Measurements from ENCODE around the gene RIC8A. TPM values are rescaled to one million over a fixed set of nuclear protein-coding genes. Genes with fewer than 3 reads are reported as not detected.

The RIC8A gene
- total RNA-seq, 1 donor from 2014 or later: 128 TPM

DNA sequence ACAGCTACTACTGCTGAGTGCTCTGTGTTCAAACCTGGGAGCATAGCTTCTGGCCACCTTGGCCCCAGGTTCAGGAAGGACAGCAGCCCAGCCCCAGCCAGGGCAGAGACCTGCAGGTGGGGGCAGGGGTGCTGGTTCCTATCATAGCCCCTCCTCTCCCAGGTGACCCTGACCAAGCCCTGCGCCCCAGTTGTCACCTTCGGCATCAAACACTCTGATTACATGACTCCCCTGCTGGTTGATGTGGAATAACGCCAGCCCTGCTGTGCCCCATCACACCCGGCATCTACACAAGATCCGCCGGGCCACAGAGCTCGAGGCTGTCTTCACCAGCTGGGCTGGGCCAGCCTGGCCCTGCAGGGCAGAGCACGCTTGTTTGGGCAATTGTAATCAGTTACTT lies 7.7 kb upstream of the RIC8A start:
- Mint-ChIP-seq H3K36me3 (ENCODE audit: low read depth) (peaks cover 25% of the 10 kb centered on the region), H3K9me3 (no peaks in the 10 kb centered on the region), H3K4me1 (peaks cover 29% of the 10 kb centered on the region), H3K27ac (no peak overlapping the region), H3K27me3 (no peaks in the 10 kb centered on the region), H3K4me3 (no peak overlapping the region)
- DNase-seq: peak; percentile 55
- intact Hi-C loops (cut with micrococcal nuclease): no loop called here

DNA sequence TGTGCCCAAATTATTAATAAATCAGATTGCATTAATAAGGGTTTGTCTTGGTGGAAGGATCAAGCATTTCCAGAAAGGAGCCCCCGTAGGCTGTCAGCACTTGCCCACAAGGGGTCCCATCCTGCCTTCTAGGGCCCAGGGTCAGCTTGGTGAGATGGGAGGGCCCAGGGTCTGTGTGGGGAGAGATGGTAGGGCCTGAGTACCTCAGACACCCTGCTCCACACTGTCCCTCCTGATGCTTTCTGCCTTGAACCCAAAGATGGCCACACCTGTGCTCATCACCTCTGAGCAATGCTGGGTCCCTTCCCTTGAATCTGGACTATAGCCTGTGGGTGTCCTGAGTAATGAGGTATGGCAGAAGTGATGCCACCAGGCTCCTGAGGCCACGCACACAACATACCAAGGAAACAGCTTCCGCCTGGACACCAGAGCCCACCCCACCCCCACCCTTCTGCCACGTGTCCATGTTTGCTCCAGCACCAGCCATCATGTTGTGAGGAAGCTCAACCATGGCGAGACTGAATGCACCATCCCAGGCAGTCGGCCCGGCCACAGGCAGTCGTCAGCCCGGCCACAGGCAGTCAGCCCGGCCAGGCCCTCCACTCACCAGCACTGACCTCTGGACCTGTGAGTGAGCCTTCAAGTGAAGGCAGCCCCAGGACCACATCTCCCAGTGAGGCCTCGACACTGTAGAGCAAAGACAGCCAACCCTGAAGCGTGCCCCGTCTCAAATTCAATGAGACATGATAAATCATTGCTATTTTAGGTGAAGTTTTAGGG lies 7.1 kb upstream of the RIC8A start:
- H3K36me3 Mint-ChIP-seq (ENCODE audit: low read depth): peaks cover 30% of the 10 kb centered on the region
- H3K27ac Mint-ChIP-seq: peak overlapping the region; percentile 70
- DNase-seq: peak; percentile 53
- no peaks in the 10 kb centered on the region for H3K9me3 Mint-ChIP-seq
- intact Hi-C loops (cut with micrococcal nuclease): no loop called here
- H3K27me3 Mint-ChIP-seq: no peaks in the 10 kb centered on the region
- H3K4me1 Mint-ChIP-seq: peaks cover 29% of the 10 kb centered on the region
- no peak overlapping the region for H3K4me3 Mint-ChIP-seq

DNA sequence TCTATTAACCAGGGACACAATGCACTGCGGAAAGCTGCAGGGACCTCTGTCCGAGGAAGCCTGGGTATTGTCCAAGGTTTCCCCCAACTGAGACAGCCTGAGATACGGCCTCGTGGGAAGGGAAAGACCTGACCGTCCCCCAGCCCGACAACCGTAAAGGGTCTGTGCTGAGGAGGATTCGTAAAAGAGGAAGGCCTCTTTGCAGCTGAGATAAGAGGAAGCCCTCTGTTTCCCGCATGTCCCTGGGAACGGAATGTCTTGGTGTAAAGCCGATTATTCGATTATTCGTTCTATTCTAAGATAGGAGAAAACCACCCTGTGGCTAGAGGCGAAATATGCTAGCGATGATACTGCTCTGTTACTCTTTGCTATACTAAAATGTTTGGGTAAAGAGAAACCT lies 5.5 kb upstream of the RIC8A start:
- peaks cover 38% of the 10 kb centered on the region for H3K36me3 Mint-ChIP-seq (ENCODE audit: low read depth)

DNA sequence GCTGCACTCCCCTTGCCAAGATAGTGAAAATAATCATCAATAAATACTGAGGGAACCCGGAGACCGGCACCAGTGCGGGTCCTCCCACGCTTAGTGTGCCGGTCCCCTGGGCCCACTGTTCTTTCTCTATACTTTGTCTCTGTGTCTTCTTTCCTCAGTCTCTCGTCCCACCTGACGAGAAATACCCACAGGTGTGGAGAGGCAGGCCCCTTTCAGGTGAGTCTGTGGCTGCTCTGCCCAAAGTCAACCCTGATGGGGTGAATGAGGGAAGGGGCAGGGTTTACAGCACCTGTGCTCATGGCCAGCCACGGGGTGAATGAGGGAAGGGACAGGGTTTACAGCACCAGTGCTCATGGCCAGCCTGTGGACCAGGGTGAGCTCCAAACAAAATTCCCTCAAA lies 5.0 kb upstream of the RIC8A start:
- no peak for DNase-seq
- Mint-ChIP-seq H3K4me3 (peak overlapping the region; percentile 66), H3K36me3 (ENCODE audit: low read depth) (peaks cover 42% of the 10 kb centered on the region), H3K4me1 (peaks cover 31% of the 10 kb centered on the region), H3K27me3 (no peaks in the 10 kb centered on the region), H3K27ac (peak overlapping the region; percentile 89), H3K9me3 (no peaks in the 10 kb centered on the region)
- intact Hi-C loops (cut with micrococcal nuclease): no loop called here

More for the DNA sequence above, 5.5 kb upstream of the RIC8A start:
- intact Hi-C loops (cut with micrococcal nuclease): no loop called here
- Mint-ChIP-seq H3K27ac (peak overlapping the region; percentile 89), H3K9me3 (no peaks in the 10 kb centered on the region), H3K4me1 (peaks cover 31% of the 10 kb centered on the region), H3K27me3 (no peaks in the 10 kb centered on the region), H3K4me3 (peak overlapping the region; percentile 66)
- no peak for DNase-seq

GRCh38 chr11:203056-203944 lies 4.2 kb upstream of the RIC8A start:
- H3K27me3 Mint-ChIP-seq: no peaks in the 10 kb centered on the region
- H3K4me1 Mint-ChIP-seq: peaks cover 31% of the 10 kb centered on the region
- peak; percentile 55 for DNase-seq
- intact Hi-C loops (cut with micrococcal nuclease): no loop called here
- H3K27ac Mint-ChIP-seq: peak overlapping the region; percentile 43
- no peak overlapping the region for H3K4me3 Mint-ChIP-seq
- H3K9me3 Mint-ChIP-seq: no peaks in the 10 kb centered on the region
- H3K36me3 Mint-ChIP-seq (ENCODE audit: low read depth): peaks cover 45% of the 10 kb centered on the region

DNA sequence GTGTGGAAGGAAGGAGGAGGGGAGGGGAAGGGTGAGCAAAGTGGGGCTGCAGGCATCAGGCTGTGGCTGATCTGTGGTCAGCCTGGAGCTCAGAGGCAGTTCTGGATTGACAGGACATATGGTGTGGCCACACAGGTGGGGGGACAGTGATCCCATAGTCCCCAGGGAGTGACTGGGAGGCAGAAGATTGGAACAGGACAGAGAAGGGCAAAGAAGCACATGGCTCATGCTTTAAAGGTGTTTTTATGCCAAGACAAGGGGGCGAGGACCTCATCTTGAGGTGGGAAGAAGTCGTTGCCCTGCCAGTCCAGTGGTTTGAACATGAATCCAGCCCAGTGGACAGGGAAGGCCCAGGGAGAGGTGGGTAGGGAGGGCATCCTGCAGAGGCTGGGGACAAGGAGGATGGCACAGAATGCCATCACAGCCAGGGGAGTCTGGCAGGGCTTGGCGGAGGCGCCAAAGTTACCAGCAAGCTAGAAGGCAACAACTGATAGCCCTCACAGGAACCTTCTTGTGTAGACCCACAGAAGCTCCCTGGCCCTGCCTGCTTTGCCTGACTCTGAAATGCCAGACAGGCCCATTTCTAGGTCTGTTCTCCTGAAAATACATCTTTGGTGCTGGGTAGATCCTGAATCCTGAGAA lies 3.4 kb upstream of the RIC8A start:
- peaks cover 49% of the 10 kb centered on the region for H3K36me3 Mint-ChIP-seq (ENCODE audit: low read depth)
- peak; percentile 57 for DNase-seq
- peak overlapping the region; percentile 43 for H3K27ac Mint-ChIP-seq
- H3K9me3 Mint-ChIP-seq: no peaks in the 10 kb centered on the region
- intact Hi-C loops (cut with micrococcal nuclease): no loop called here
- H3K4me3 Mint-ChIP-seq: peak overlapping the region; percentile 15
- no peaks in the 10 kb centered on the region for H3K27me3 Mint-ChIP-seq
- peaks cover 31% of the 10 kb centered on the region for H3K4me1 Mint-ChIP-seq

GRCh38 chr11:204587-205109 lies 2.9 kb upstream of the RIC8A start:
- Mint-ChIP-seq H3K36me3 (ENCODE audit: low read depth) (peaks cover 53% of the 10 kb centered on the region), H3K9me3 (no peaks in the 10 kb centered on the region), H3K4me3 (no peak overlapping the region), H3K4me1 (peaks cover 32% of the 10 kb centered on the region), H3K27ac (no peak overlapping the region), H3K27me3 (no peaks in the 10 kb centered on the region)
- peak; percentile 56 for DNase-seq
- intact Hi-C loops (cut with micrococcal nuclease): loop anchor here (5.0 kb wide), 2 partner anchors 153 to 213 kb away; no protein-coding TSS in a partner anchor

DNA sequence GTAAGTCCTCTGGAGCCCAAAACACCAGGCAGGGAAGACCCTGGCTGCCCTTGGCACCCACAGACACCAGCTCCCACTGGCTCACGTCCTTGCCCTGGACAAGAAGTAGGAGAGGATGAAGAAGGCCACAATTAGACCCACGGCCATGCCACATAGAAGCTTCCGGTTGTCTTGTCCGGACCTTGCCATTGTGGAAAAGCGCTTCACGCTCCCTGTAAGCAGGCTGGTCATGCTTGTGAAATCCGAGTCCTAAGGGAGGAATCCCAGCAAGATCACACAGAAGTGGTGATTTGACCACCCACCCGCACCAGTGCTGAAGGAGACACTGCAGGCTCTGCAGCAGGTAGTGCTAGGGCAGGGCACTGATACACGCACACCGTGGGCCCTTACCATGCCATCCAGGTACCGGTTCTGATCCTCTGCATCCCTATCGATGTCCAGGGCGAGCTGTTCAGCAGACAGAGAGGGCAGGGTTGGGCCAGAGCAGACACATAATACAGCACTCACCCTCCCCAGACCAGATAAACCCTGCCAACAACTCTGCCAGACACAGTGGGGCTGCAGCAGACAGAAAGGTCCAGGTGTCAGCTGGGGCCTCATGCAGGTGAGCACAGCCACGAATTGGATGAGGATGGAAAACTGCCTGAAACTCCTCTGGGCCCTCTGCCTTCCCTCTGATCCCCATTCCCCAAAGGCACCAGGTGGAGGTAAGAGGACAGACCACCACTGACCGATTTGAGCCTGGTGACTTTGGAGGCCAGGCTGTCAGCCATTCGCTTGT lies 2.1 kb upstream of the RIC8A start:
- H3K27me3 Mint-ChIP-seq: no peaks in the 10 kb centered on the region
- peak overlapping the region; percentile 98 for H3K4me3 Mint-ChIP-seq
- H3K36me3 Mint-ChIP-seq (ENCODE audit: low read depth): peaks cover 61% of the 10 kb centered on the region
- DNase-seq: no peak
- peaks cover 37% of the 10 kb centered on the region for H3K4me1 Mint-ChIP-seq
- H3K27ac Mint-ChIP-seq: peak overlapping the region; percentile 34
- H3K9me3 Mint-ChIP-seq: no peaks in the 10 kb centered on the region
- intact Hi-C loops (cut with micrococcal nuclease): loop anchor here (5.0 kb wide), 2 partner anchors 152 to 212 kb away; no protein-coding TSS in a partner anchor

- H3K36me3 Mint-ChIP-seq (ENCODE audit: low read depth): peaks cover 63% of the 10 kb centered on the region
- H3K4me1 Mint-ChIP-seq: peaks cover 37% of the 10 kb centered on the region
- H3K27me3 Mint-ChIP-seq: no peaks in the 10 kb centered on the region
- no peaks in the 10 kb centered on the region for H3K9me3 Mint-ChIP-seq
- DNase-seq: no peak
- H3K4me3 Mint-ChIP-seq: peak overlapping the region; percentile 98
- intact Hi-C loops (cut with micrococcal nuclease): loop anchor here (5.0 kb wide), 2 partner anchors 151 to 211 kb away; no protein-coding TSS in a partner anchor
- peak overlapping the region; percentile 100 for H3K27ac Mint-ChIP-seq
These were observed 1.5 kb upstream of the RIC8A start for GRCh38 chr11:206002-206384.

DNA sequence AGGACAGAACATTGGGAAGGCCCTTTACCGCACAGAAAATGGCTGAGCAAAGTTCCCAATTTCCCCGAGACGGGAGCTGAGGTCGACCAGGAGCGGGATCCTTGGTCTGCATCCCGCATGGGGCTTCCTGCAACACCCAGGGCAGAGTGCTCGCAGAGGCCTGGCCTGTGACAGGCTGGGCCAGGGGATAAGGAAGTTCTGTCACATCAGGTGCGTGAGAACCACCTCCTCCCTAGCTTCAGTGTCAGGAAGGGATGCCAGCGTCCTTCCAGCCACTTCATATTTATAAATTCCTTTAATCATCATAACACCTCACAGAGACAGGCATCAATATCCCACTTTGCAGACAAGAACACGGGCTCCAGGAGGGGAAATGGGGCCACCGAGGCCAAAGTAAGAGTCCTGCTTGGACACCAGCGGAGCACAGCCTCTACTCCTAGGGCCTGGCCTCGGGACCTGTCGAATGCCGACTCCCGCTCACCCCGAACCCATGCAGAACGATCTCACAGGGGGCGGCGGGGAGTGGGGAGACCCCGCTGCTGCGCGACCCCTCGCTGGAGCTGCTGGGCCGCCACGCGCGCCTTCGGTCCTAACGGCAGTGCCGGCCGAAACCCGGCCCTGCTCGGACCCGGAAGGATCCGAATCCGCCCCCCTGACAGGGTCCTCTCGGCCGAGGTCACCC lies 841 bp upstream of the RIC8A start:
- Mint-ChIP-seq H3K36me3 (ENCODE audit: low read depth) (peaks cover 70% of the 10 kb centered on the region), H3K9me3 (no peaks in the 10 kb centered on the region), H3K27ac (peak overlapping the region; percentile 100), H3K4me1 (peaks cover 35% of the 10 kb centered on the region), H3K27me3 (no peaks in the 10 kb centered on the region), H3K4me3 (peak overlapping the region; percentile 98)
- no peak for DNase-seq
- intact Hi-C loops (cut with micrococcal nuclease): loop anchor here (1.0 to 5.0 kb wide), 5 partner anchors 30 to 300 kb away; partner anchors contain the start of genes PSMD13 and SIRT3

- Mint-ChIP-seq H3K4me3 (peak overlapping the region; percentile 98), H3K9me3 (no peaks in the 10 kb centered on the region), H3K27me3 (no peaks in the 10 kb centered on the region), H3K36me3 (ENCODE audit: low read depth) (peaks cover 71% of the 10 kb centered on the region), H3K27ac (peak overlapping the region; percentile 100), H3K4me1 (peaks cover 24% of the 10 kb centered on the region)
- no peak for DNase-seq
- intact Hi-C loops (cut with micrococcal nuclease): loop anchor here (1.0 to 5.0 kb wide), 6 partner anchors 28 to 298 kb away; partner anchors contain the start of genes PSMD13 and SIRT3
These were observed 314 bp downstream of the RIC8A start for GRCh38 chr11:207863-208180.

- Mint-ChIP-seq H3K27ac (peak overlapping the region; percentile 100), H3K4me1 (peaks cover 20% of the 10 kb centered on the region), H3K27me3 (no peaks in the 10 kb centered on the region), H3K36me3 (ENCODE audit: low read depth) (peaks cover 71% of the 10 kb centered on the region), H3K9me3 (no peaks in the 10 kb centered on the region), H3K4me3 (peak overlapping the region; percentile 98)
- peak; percentile 96 for DNase-seq
- intact Hi-C loops (cut with micrococcal nuclease): loop anchor here (1.0 to 5.0 kb wide), 3 partner anchors 104 to 209 kb away; no protein-coding TSS in a partner anchor
These were observed 841 bp downstream of the RIC8A start for GRCh38 chr11:208181-208916.

Measured in activated CD4-positive, alpha-beta T cell treated with anti-CD3 and anti-CD28 coated beads, Interleukin-2, amount 10 ng/mL, durations not matched to agents 24 days and 14 days (primary cell).